D721Med (cell line): ENCODE results near the gene CYP27A1.
"Not testable (repeated sequence)": the region's sequence is repeated elsewhere in the genome, so short reads cannot be mapped to it uniquely, and the experiment has no call there.

Experiments used
- DNase-seq: peaks from one replicate; pipeline ENCODE4 v3.0.0; 2011; ENCODE audit warnings: low spot score; ENCODE audit not compliant: insufficient read length
- FAIRE-seq: peaks from 2 replicates; lab custom pipeline; 2011; peaks lifted over from hg19 to GRCh38; lab: Jason Lieb, UNC
- TF ChIP-seq, protein P1 (sequence below): IDR thresholded peaks from 2 replicates; pipeline ENCODE4 v1.5.1; 2012; ENCODE audit warnings: mild to moderate bottlenecking, control low read depth; ENCODE audit not compliant: insufficient read depth; ENCODE audit errors: missing control alignments

Gene CYP27A1

DNA sequence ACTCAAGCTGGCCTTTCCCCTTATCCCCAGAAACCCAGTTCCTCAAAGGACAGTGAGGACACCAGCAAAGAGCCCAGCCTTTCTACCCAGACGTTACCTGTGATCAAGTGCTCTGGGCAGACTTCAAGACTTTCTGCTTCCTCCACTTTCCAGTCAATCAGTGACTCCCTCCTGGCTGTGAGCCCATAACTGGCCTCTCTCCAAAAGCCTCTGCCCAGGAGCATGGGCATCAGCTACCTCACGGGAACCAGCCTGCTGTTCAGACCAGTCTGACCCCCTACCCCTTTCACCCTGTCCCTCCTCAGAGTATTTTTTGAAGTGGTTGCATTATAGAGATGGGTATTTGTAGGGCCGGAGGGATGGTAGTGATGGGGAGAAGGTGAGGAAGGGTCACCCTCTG, 27.7 kb upstream of the CYP27A1 start:
- FAIRE-seq (no peak), DNase-seq (no peak)
- TF ChIP-seq, protein P1, sequence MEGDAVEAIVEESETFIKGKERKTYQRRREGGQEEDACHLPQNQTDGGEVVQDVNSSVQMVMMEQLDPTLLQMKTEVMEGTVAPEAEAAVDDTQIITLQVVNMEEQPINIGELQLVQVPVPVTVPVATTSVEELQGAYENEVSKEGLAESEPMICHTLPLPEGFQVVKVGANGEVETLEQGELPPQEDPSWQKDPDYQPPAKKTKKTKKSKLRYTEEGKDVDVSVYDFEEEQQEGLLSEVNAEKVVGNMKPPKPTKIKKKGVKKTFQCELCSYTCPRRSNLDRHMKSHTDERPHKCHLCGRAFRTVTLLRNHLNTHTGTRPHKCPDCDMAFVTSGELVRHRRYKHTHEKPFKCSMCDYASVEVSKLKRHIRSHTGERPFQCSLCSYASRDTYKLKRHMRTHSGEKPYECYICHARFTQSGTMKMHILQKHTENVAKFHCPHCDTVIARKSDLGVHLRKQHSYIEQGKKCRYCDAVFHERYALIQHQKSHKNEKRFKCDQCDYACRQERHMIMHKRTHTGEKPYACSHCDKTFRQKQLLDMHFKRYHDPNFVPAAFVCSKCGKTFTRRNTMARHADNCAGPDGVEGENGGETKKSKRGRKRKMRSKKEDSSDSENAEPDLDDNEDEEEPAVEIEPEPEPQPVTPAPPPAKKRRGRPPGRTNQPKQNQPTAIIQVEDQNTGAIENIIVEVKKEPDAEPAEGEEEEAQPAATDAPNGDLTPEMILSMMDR: no peak

DNA sequence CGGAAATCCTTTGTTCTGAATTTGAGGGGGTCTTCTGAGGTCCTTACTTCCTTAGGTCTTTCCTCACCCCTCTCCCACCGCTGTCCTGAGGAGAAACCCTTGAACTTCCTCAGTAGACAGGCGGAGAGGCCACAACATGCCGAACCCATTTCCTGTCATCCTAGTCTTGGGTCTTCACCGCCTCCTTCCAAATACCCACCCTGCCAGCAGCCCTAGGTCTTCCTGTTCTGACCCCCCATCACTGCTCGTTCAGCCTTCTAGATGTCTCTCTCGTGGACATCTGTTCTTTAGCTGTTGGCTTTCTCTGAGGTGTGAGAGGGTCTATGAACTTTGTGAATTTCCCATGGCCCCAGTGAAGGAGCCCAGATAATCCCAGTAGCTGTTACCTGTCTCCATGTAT, 27.2 kb upstream of the CYP27A1 start:
- TF ChIP-seq, protein P1: no peak
- FAIRE-seq (no peak), DNase-seq (no peak)

DNA sequence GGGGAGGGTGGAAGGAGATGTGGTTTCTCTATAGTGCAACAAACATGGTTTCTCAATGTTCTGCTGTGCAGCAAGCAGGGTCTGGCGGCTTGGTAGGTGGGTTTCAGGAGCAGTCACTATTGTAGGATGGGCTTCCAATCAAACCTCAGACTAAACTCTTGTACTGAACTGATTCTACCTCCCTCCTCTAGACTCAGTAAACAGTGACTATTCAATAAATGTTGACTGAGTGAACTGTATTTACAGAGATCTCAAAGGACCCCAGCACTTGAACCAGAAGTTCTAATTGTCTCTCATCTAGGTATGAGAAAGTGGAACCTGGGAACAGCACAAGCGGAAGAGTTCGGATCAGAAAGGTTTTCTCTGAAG, 26.8 kb upstream of the CYP27A1 start:
- DNase-seq: no peak
- FAIRE-seq: no peak
- TF ChIP-seq, protein P1: no peak

DNA sequence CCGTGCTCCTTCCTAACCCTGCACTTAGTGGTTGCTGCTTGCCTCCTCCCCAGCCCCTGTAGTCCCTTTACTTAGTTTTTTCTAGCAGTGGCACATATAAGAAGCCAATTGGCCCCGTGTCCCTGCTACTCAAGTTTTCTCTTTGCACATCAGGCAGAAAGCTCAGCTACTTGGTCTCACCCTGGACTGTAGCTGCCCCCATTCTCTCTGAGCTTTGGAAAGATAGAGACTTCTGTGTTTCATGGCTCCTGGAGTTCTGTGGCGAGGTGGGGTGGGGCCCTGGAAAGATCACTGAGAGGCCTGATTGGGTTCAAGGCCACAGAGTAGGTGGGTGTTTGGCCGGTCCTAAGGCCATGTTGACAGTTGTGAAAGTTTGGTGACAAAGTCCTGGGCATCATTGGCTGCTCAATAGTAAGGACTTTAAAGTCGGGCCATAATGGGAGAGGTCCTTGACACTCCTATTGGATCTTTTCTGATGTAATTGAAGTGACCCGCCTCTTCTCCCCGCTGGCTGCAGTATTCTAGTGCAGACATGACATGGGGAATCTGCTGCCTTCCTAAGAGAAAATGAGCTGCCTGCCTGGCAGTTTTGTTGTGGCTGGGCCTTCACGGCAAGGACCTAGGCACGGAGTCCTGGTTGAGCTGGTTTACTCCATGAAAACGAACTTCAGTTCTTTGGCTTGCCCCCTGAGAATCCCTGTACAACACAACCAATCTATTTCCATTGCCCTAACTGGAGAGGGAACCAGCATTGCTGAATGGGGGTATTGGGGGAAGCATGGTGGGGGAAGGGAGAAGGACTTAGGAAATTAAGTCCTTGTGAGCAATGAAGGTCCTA, 26.2 kb upstream of the CYP27A1 start:
- DNase-seq (no peak), FAIRE-seq (no peak)
- TF ChIP-seq, protein P1: no peak

DNA sequence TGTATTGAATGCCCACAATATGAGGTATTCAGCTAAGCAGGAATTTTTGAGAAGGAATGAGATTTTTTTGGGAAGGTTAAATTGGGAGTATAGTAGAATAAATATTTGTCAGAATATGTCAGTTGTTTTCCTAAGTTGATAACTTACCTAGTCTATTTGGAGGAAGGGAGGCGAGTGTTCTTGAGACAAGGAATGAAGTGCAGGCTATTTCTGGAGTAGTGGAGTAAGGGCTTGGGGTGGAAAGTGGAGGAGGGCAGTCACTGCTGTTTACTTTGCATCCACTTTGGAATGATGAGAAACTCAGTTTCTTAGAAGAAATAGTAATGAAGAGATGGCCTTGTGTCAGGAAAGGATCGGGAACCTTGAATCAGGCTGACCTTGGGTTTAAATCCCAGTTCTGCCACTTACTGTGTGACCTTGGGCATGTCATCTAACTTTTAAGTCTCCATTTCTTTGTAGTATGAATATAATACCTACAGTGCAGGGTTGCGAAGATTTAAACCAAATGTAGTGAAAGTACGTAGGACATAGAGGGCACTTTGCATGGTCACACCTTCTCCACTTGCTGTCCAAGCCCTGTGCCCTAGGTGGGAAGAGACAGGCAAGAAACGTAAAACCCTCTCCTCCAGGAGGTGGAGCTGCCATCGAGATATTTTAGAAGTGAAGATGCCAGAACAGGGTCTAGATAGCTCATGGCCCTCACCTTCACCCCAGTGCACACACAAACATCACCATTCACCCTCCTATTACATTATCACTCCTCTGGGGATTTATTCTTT, 25.2 kb upstream of the CYP27A1 start:
- TF ChIP-seq, protein P1: peak; percentile 12
- FAIRE-seq (no peak), DNase-seq (no peak)

DNA sequence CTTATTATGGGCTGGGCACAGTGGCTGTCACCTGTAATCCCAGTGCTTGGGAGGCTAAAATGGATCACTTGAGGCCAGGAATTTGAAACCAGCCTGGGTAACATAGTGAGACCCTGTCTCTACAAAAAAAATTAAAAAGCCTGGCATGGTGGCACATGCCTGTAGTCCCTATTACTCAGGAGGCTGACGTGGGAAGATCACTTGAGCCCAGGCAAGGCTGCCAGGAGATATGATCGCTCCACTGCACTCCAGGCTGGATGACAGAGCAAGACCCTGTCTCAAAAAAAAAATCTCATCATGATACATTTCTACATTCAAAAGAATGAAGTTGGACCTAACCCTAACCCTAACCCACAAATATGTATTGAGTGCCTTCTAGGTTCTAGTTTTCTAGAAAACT, 20.2 kb upstream of the CYP27A1 start:
- FAIRE-seq: no peak
- TF ChIP-seq, protein P1: no peak
- no peak for DNase-seq

DNA sequence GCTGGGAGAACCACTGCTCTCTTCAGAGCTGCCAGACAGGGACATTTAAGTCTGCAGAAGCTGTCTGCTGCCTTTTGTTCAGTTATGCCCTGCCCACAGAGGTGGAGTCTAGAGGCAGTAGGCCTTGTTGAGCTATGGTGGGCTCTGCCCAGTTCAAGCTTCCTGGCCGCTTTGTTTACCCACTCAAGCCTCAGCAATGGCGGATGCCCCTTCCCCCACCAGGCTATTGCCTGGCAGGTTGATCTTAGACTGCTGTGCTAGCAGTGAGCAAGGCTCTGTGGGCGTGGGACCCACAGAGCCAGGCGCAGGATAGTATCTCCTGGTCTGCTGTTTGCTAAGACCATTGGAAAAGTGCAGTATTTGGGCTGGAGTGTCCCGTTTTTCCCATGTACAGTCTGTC, 9.2 kb upstream of the CYP27A1 start:
- not testable (repeated sequence) for FAIRE-seq, DNase-seq
